MCF 10A (cell line): Measurements from ENCODE around the gene TAS1R2. TPM values are rescaled to one million over a fixed set of nuclear protein-coding genes. Genes with fewer than 3 reads are reported as not detected.

Experiments used
- BruUV-seq: library from RNA; stranded (reverse); fragments of 400-500 nt; replicated peaks from 2 replicates; lab custom pipeline; 2021; lab: Mats Ljungman, UMichigan
- CTCF ChIA-PET: fragments of 300-600 bp; sonication (Branson Sonifier 250); formaldehyde crosslinking; extraction: SDS; loops from one replicate; lab custom pipeline; 2021; ENCODE audit warnings: antibody characterized with exemption, inconsistent platforms; lab: Yijun Ruan, JAX
- POLR2A ChIA-PET: fragments of 300-600, 350-650 bp; sonication (Branson Sonifier 250); formaldehyde crosslinking; extraction: SDS; loops from one replicate; lab custom pipeline; 2020; ENCODE audit warnings: antibody characterized with exemption, inconsistent platforms; lab: Yijun Ruan, JAX
- DNase-seq: peaks from one replicate; pipeline ENCODE4 v3.0.0-alpha.2; 2018; ENCODE audit not compliant: unreplicated experiment
- H3K27ac Mint-ChIP-seq: one replicate; pipeline ENCODE4 v1.8.0; 2022; ENCODE audit warnings: mild to moderate bottlenecking, low read depth, mixed read lengths; ENCODE audit not compliant: unreplicated experiment
- H3K27me3 Mint-ChIP-seq: one replicate; pipeline ENCODE4 v1.8.0; 2022; ENCODE audit warnings: mixed read lengths; ENCODE audit not compliant: insufficient read depth, unreplicated experiment
- H3K36me3 Mint-ChIP-seq: one replicate; pipeline ENCODE4 v1.8.0; 2022; ENCODE audit warnings: mild to moderate bottlenecking, moderate library complexity, mixed read lengths; ENCODE audit not compliant: insufficient read depth, unreplicated experiment
- H3K4me1 Mint-ChIP-seq: one replicate; pipeline ENCODE4 v1.8.0; 2022; ENCODE audit warnings: mixed read lengths; ENCODE audit not compliant: insufficient read depth, unreplicated experiment
- H3K4me3 Mint-ChIP-seq: one replicate; pipeline ENCODE4 v1.8.0; 2022; ENCODE audit warnings: mild to moderate bottlenecking, moderate library complexity, mixed read lengths; ENCODE audit not compliant: unreplicated experiment
- H3K9me3 Mint-ChIP-seq: one replicate; pipeline ENCODE4 v1.8.0; 2022; ENCODE audit warnings: mixed read lengths; ENCODE audit not compliant: unreplicated experiment
- CTCF ChIP-seq: fragments of 200-600 bp; IDR thresholded peaks from one replicate; pipeline ENCODE4 v1.8.0; 2022; ENCODE audit warnings: antibody characterized with exemption, mild to moderate bottlenecking; ENCODE audit not compliant: unreplicated experiment
- intact Hi-C: fragments of 100-400 bp; cut with micrococcal nuclease; formaldehyde crosslinking; loops from 2 replicates; pipeline ENCODE4 v1.14.1; 2022
- total RNA-seq: library from RNA; stranded (reverse); gene quantifications from 2 replicates; pipeline ENCODE4 v1.2.3, GENCODE V29; 2022

Gene TAS1R2
- total RNA-seq, 1 experiment from 2014 or later, result not detected

DNA sequence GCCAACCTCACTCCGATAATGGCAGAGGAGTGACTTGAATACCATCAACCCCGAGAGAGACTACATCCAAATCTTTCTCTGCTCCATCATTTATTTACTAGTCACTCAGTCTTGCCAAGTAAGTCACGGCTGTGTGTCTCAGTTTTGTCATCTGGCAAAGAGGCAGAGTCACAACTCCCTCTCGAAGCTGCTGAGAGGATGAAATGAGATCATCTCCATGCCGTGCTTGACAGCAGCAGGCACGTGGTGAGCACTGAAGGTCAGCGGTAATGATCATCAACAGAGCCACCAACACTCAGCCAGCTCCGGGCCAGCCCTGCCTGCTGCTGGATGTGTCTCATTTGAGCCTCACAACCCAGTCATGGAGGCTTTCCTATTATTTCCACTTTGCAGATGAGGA lies 23.0 kb upstream of the TAS1R2 start:
- no peak for DNase-seq
- ChIA-PET CTCF (interaction anchor here (0.8 to 2.6 kb wide), 4 partner anchors 22 to 230 kb away, joined by 4 to 19 read pairs (median 4); no protein-coding TSS in a partner anchor), POLR2A (no interaction called here)
- intact Hi-C loops, result no loop called here
- Mint-ChIP-seq H3K4me1 (peaks cover 5% of the 10 kb centered on the region), H3K9me3 (no peaks in the 10 kb centered on the region), H3K27me3 (no peaks in the 10 kb centered on the region), H3K27ac (no peak overlapping the region), H3K4me3 (no peak overlapping the region), H3K36me3 (peaks cover 6% of the 10 kb centered on the region)
- no TSS peak for BruUV-seq
- TF ChIP-seq CTCF, result no peak

DNA sequence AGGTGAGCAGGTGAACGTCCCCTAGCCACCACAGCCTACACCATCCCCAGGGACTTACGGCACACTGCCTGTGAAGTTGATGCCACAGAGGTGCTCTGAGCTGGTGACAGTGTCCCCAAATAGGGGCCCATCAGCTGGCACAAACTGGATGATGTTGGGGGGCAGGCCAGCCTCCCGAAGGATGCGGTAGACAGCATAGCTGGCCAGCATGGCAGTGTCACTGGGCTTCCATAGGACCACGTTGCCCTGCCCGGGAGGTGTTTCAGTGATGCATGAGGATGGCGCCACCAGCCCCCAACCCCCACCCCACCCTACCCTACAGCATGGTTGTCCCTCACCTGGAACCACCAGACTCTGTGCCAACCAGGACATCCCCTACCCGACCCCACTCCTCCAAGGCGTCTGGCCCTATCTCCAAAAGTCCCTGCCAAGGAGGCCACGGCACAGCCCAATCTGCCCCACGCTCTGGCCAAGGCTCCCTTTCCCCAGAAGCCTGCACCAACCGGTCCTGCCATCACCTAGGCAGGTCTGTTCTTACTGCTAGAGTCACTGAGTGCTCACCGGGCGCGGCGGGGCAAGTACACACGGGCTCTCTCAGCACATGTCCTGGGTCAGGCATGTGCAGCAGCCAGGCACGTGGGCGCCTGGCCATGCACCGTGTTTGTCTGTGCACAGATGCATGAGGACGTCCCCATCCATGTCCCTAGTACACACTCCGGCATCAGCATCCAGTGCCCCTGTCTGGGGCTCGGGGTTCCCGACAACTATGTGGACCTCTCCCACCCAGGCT lies 22.4 kb upstream of the TAS1R2 start:
- peaks cover 5% of the 10 kb centered on the region for H3K4me1 Mint-ChIP-seq
- H3K27me3 Mint-ChIP-seq, result no peaks in the 10 kb centered on the region
- H3K4me3 Mint-ChIP-seq, result no peak overlapping the region
- POLR2A ChIA-PET, result interaction anchor here (0.6 to 0.7 kb wide), 2 partner anchors 226 to 376 kb away, joined by 3 read pairs; no protein-coding TSS in a partner anchor
- intact Hi-C loops, result no loop called here
- CTCF ChIA-PET, result interaction anchor here (0.6 to 1.0 kb wide), 2 partner anchors 221 to 250 kb away, joined by 3 to 4 read pairs; no protein-coding TSS in a partner anchor
- H3K27ac Mint-ChIP-seq, result no peak overlapping the region
- DNase-seq, result no peak
- no peak for TF ChIP-seq CTCF
- peaks cover 6% of the 10 kb centered on the region for H3K36me3 Mint-ChIP-seq
- BruUV-seq, result no TSS peak
- H3K9me3 Mint-ChIP-seq, result no peaks in the 10 kb centered on the region

DNA sequence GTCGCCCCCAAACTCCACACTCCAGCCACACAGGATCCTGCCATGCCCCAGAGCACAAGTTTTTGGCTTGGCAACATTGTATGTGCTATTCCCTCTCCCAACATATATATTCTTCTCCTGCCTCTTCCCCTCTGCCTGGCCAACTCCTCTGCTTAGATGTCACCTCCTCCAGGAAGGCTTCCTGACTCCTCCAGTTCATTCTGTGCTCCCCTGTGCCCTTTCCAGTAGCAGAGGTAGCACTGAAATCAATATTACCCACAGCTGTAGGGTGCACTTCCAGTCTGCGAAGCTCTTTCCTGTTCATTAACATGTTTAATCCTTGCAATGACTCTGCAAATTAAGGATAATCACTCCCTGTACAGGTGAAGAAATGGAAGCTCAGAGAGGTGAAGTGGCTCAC lies 21.7 kb upstream of the TAS1R2 start:
- no peaks in the 10 kb centered on the region for H3K27me3 Mint-ChIP-seq
- POLR2A ChIA-PET, result interaction anchor here (0.6 to 0.7 kb wide), 2 partner anchors 225 to 375 kb away, joined by 3 read pairs; no protein-coding TSS in a partner anchor
- CTCF ChIA-PET, result interaction anchor here (0.6 kb wide), 1 partner anchor 249 kb away, joined by 3 read pairs; no protein-coding TSS in a partner anchor
- H3K4me1 Mint-ChIP-seq, result peaks cover 5% of the 10 kb centered on the region
- H3K9me3 Mint-ChIP-seq, result no peaks in the 10 kb centered on the region
- TF ChIP-seq CTCF, result no peak
- no peak for DNase-seq
- intact Hi-C loops, result no loop called here
- H3K36me3 Mint-ChIP-seq, result peaks cover 6% of the 10 kb centered on the region
- H3K4me3 Mint-ChIP-seq, result no peak overlapping the region
- no TSS peak for BruUV-seq
- no peak overlapping the region for H3K27ac Mint-ChIP-seq

- Mint-ChIP-seq H3K27ac (no peak overlapping the region), H3K9me3 (no peaks in the 10 kb centered on the region), H3K4me1 (no peaks in the 10 kb centered on the region), H3K4me3 (no peak overlapping the region), H3K36me3 (peaks cover 1% of the 10 kb centered on the region), H3K27me3 (no peaks in the 10 kb centered on the region)
- DNase-seq, result no peak
- ChIA-PET CTCF (no interaction called here), POLR2A (no interaction called here)
- TF ChIP-seq CTCF, result no peak
- intact Hi-C loops, result no loop called here
- no TSS peak for BruUV-seq
Measured at GRCh38 chr1:18880585-18880984, 21.1 kb upstream of the TAS1R2 start.
